ENCODE measurements around the gene APOL6. TPM values are rescaled to one million over a fixed set of nuclear protein-coding genes. Genes with fewer than 3 reads are reported as not detected.

APOL6 gene
- total and polyA plus RNA-seq, 2 of the 13 experiments (the other 11 are each of a cell fraction or from before 2014, with no cell fraction given) = 5.2 to 7.5 TPM

DNA sequence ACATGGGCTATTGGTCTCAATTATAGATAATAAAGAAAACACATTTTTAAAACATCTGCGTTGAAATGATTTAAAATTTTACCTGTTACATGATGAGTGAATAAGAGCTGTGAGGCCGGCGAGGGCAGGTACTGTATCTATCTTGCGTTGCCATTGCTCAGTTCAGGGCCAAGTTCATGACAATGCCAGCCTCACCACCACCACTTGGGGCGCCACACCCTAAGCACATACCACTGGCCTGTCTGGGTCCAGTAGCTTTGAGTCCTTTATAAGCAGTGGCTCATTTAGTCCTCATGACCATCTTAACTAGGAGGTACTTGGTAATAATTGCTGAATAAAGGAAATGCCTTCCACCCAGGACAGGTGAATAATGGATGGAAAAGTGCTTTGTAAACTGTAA is 16.6 kb upstream of the APOL6 start (continued):
- TF ChIP-seq, protein P1, sequence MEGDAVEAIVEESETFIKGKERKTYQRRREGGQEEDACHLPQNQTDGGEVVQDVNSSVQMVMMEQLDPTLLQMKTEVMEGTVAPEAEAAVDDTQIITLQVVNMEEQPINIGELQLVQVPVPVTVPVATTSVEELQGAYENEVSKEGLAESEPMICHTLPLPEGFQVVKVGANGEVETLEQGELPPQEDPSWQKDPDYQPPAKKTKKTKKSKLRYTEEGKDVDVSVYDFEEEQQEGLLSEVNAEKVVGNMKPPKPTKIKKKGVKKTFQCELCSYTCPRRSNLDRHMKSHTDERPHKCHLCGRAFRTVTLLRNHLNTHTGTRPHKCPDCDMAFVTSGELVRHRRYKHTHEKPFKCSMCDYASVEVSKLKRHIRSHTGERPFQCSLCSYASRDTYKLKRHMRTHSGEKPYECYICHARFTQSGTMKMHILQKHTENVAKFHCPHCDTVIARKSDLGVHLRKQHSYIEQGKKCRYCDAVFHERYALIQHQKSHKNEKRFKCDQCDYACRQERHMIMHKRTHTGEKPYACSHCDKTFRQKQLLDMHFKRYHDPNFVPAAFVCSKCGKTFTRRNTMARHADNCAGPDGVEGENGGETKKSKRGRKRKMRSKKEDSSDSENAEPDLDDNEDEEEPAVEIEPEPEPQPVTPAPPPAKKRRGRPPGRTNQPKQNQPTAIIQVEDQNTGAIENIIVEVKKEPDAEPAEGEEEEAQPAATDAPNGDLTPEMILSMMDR (CRISPR knock-in tag; IDR thresholded peaks at IDR 0.05) = peak; percentile 86
- TF ChIP-seq MXI1 (IDR thresholded peaks at IDR 0.05; ENCODE audit: borderline replicate concordance, low read depth, low read length) (0 out of 3 replicates have a peak, but pooled peaks have one; percentile 8), ZNF816 (CRISPR knock-in tag; IDR thresholded peaks at IDR 0.05; ENCODE audit: borderline replicate concordance) (no peak), ZNF331 (CRISPR knock-in tag; IDR thresholded peaks at IDR 0.05) (peak; percentile 21; the same call in 1 of the 2 replicates), SALL2 (CRISPR knock-in tag; IDR thresholded peaks at IDR 0.05) (no peak), TBL1XR1 (IDR thresholded peaks at IDR 0.05; ENCODE audit: borderline replicate concordance, low read length, partially characterized antibody) (peak; percentile 95), MIER3 (CRISPR knock-in tag; IDR thresholded peaks at IDR 0.05; ENCODE audit: borderline replicate concordance) (peak; percentile 45; the same call in 1 of the 2 replicates), NR2F6 (IDR thresholded peaks at IDR 0.05) (no peak), NR2F6 (CRISPR knock-in tag; IDR thresholded peaks at IDR 0.05) (peak; percentile 35; the same call in 1 of the 2 replicates), GATAD2A (CRISPR knock-in tag; IDR thresholded peaks at IDR 0.05) (peak; percentile 31; the same call in 1 of the 2 replicates), STAG1 (CRISPR knock-in tag; IDR thresholded peaks at IDR 0.05) (peak; percentile 89), BCL6 (CRISPR knock-in tag; IDR thresholded peaks at IDR 0.05) (peak; percentile 51; the same call in 1 of the 2 replicates), ZNF281 (CRISPR knock-in tag; IDR thresholded peaks at IDR 0.05; ENCODE audit: borderline replicate concordance) (peak; percentile 22; the same call in 1 of the 2 replicates), SALL1 (CRISPR knock-in tag; IDR thresholded peaks at IDR 0.05) (peak; percentile 28; the same call in 1 of the 2 replicates), RXRB (CRISPR knock-in tag; IDR thresholded peaks at IDR 0.05; ENCODE audit: borderline replicate concordance) (peak; percentile 61), YY1 (IDR thresholded peaks at IDR 0.05; ENCODE audit: insufficient read depth, insufficient replicate concordance, low read depth, low read length) (peak; percentile 27), ZNF7 (CRISPR knock-in tag; IDR thresholded peaks at IDR 0.05) (no peak), XRCC5 (optimal IDR thresholded peaks at IDR 0.05; ENCODE audit: low read length) (peak; percentile 76), RAD21 (CRISPR knock-in tag; IDR thresholded peaks at IDR 0.05) (peak; percentile 72; the same call in 1 of the 2 replicates), NCOR1 (IDR thresholded peaks at IDR 0.05; ENCODE audit: borderline replicate concordance, low read length) (peak; percentile 32; the same call in 1 of the 2 replicates), ZNF329 (CRISPR knock-in tag; IDR thresholded peaks at IDR 0.05; ENCODE audit: low read depth) (no peak), NAIF1 (CRISPR knock-in tag; IDR thresholded peaks at IDR 0.05; ENCODE audit: borderline replicate concordance) (no peak), SP5 (CRISPR knock-in tag; IDR thresholded peaks at IDR 0.05; ENCODE audit: borderline replicate concordance, low read depth) (no peak), NCOA1 (CRISPR knock-in tag; IDR thresholded peaks at IDR 0.05) (no peak)
- TF ChIP-seq, protein P2, sequence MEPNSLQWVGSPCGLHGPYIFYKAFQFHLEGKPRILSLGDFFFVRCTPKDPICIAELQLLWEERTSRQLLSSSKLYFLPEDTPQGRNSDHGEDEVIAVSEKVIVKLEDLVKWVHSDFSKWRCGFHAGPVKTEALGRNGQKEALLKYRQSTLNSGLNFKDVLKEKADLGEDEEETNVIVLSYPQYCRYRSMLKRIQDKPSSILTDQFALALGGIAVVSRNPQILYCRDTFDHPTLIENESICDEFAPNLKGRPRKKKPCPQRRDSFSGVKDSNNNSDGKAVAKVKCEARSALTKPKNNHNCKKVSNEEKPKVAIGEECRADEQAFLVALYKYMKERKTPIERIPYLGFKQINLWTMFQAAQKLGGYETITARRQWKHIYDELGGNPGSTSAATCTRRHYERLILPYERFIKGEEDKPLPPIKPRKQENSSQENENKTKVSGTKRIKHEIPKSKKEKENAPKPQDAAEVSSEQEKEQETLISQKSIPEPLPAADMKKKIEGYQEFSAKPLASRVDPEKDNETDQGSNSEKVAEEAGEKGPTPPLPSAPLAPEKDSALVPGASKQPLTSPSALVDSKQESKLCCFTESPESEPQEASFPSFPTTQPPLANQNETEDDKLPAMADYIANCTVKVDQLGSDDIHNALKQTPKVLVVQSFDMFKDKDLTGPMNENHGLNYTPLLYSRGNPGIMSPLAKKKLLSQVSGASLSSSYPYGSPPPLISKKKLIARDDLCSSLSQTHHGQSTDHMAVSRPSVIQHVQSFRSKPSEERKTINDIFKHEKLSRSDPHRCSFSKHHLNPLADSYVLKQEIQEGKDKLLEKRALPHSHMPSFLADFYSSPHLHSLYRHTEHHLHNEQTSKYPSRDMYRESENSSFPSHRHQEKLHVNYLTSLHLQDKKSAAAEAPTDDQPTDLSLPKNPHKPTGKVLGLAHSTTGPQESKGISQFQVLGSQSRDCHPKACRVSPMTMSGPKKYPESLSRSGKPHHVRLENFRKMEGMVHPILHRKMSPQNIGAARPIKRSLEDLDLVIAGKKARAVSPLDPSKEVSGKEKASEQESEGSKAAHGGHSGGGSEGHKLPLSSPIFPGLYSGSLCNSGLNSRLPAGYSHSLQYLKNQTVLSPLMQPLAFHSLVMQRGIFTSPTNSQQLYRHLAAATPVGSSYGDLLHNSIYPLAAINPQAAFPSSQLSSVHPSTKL (CRISPR knock-in tag; IDR thresholded peaks at IDR 0.05) = peak; percentile 59
